Metanephros (tissue), 1 donor: ENCODE measurements around the gene CYP27A1. TPM values are rescaled to one million over a fixed set of nuclear protein-coding genes. Genes with fewer than 3 reads are reported as not detected.

Source experiments
- total RNA-seq: library from RNA; depleted of rRNA; stranded (reverse); fragments of >200 nt; gene quantifications from one replicate; pipeline ENCODE4 v1.2.3, GENCODE V29; 2014

The CYP27A1 gene
- total RNA-seq, result 45.4 TPM

GRCh38 chr2:218781691-218782527, at the start of gene CYP27A1:
CYP27A1 (plus strand) TSS chr2:218782147; CDS start chr2:218782183, 36 bp downstream.

DNA sequence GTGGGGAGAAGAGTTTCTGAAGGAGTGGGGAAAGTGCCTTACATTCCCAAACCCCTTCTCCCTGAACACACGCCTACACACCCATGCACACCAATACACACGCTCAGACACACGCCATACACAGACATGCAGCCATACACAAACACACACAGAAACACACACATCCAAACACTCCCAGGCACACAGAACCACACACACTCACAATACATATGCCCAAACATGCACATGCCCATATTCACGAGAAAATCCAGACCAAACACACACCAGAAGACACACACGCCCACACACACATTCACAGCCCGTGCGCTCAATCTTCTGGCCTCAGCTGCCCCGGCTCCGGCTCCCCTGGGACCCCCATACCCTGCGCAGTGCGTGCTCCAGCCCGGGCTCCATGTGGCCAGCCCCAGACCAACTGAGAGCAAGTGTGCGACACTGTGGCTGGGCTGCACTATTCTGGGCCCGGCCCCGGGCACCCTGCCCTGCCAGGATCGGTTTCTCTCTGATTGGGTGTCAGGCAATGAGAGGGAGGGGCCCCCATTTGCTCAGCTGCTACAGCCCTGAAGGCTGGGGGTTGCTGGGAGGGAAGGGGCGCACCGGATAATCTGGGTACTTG, 49.5 kb downstream of the CYP27A1 start, which contains the start of gene PRKAG3:
Gene PRKAG3 (minus strand): TSS at position 426 of the 613 bp plus-strand sequence.

GRCh38 chr2:218859556-218859987, 77.6 kb downstream of the CYP27A1 start, which contains the start of gene WNT6:
WNT6 (plus strand) TSS chr2:218859805; CDS start chr2:218860038, 233 bp downstream.

Other genes starting within 250 kb of the CYP27A1 start
- 19.6 TPM for gene USP37, start 213.8 kb upstream of the CYP27A1 start, total RNA-seq
- gene CNOT9, start 213.3 kb upstream of the CYP27A1 start, total RNA-seq, result 35.9 TPM
- gene PLCD4, start 174.2 kb upstream of the CYP27A1 start, total RNA-seq, result 6.7 TPM
- 16.7 TPM for gene ZNF142, start 122.5 kb upstream of the CYP27A1 start, total RNA-seq
- 27.1 TPM for gene BCS1L, start 122.5 kb upstream of the CYP27A1 start, total RNA-seq
- 21.0 TPM for gene RNF25, start 110.1 kb upstream of the CYP27A1 start, total RNA-seq
- gene STK36, start 110.1 kb upstream of the CYP27A1 start, total RNA-seq, result 62.8 TPM
- gene TTLL4, start 71.3 kb upstream of the CYP27A1 start, total RNA-seq, result 23.1 TPM
- 5.0 TPM for gene PRKAG3, start 49.7 kb downstream of the CYP27A1 start, total RNA-seq
- gene WNT6, start 77.7 kb downstream of the CYP27A1 start, total RNA-seq, result 0.82 TPM
- gene WNT10A, start 98.7 kb downstream of the CYP27A1 start, total RNA-seq, result 2.0 TPM
- gene CDK5R2, start 177.5 kb downstream of the CYP27A1 start, total RNA-seq, result 0.12 TPM
- 1.3 TPM for gene FEV, start 203.0 kb downstream of the CYP27A1 start, total RNA-seq
- gene CRYBA2, start 211.3 kb downstream of the CYP27A1 start, total RNA-seq, result not detected